K562 (cell line): ENCODE data around the gene KCNN3. TPM values are rescaled to one million over a fixed set of nuclear protein-coding genes. Genes with fewer than 3 reads are reported as not detected.
A peak's percentile ranks its signal among the peaks of the same experiment; 100 is the strongest.

Experiments used
- CBX2 ChIP-seq: fragments of 200-600 bp; sonication (generic); IDR thresholded peaks from one replicate; pipeline ENCODE4 v1.6.1; 2012; ENCODE audit warnings: mild to moderate bottlenecking, low read length, inconsistent platforms; ENCODE audit not compliant: insufficient read depth, poor library complexity, severe bottlenecking
- CSDE1 ChIP-seq, 2 experiments: fragments of 450-650 bp; IDR thresholded peaks; 2 replicates each; pipeline ENCODE4 v1.6.1; 2016; ENCODE audit warnings: mild to moderate bottlenecking in 1 of 2
- DDX20 ChIP-seq: fragments of 450-650 bp; IDR thresholded peaks from 2 replicates; pipeline ENCODE4 v1.6.1; 2016; ENCODE audit warnings: missing genetic modification characterization, low read depth, mild to moderate bottlenecking, missing compliant biosample characterization, moderate library complexity
- EP400 ChIP-seq: fragments of 450-650 bp; IDR thresholded peaks from 2 replicates; pipeline ENCODE4 v1.6.1; 2017; ENCODE audit warnings: antibody characterized with exemption, mild to moderate bottlenecking, moderate library complexity
- ETV6 ChIP-seq, 3 experiments: fragments of 150-350 bp in 1 of 3; sonication (generic) in 1 of 3; formaldehyde crosslinking in 1 of 3; IDR thresholded peaks; 2 replicates each; pipeline versions ENCODE4 v1.6.1 to v1.8.0; 2014 to 2022; ENCODE audit warnings: borderline replicate concordance in 2 of 3, low read depth in 2 of 3, antibody characterized with exemption in 1 of 3, low read length in 1 of 3, mild to moderate bottlenecking in 1 of 3, missing genetic modification reagents in 1 of 3
- GABPA ChIP-seq: fragments of 200-800 bp; sonication (Bioruptor generic); conservative IDR thresholded peaks from 2 replicates; pipeline ENCODE4 v1.6.1; 2016; ENCODE audit warnings: low read depth, missing genetic modification characterization, missing compliant biosample characterization
- KDM1A ChIP-seq, 2 experiments: fragments of 450-650 bp; IDR thresholded peaks; 2 replicates each; pipeline ENCODE4 v1.6.1; 2016; ENCODE audit warnings: mild to moderate bottlenecking in 2 of 2
- PRPF4 ChIP-seq: fragments of 200-400 bp; formaldehyde crosslinking; IDR thresholded peaks from one replicate; pipeline ENCODE4 v1.6.1; 2017; ENCODE audit warnings: low read length, low read depth, mild to moderate bottlenecking; ENCODE audit not compliant: insufficient read depth, poor library complexity, severe bottlenecking
- SMAD4 ChIP-seq: fragments of 250-450 bp; sonication (Bioruptor Pico); conservative IDR thresholded peaks from 2 replicates; pipeline ENCODE4 v1.8.0; 2021; ENCODE audit warnings: inconsistent platforms, mild to moderate bottlenecking, moderate library complexity
- SP1 ChIP-seq: sonication (generic); formaldehyde crosslinking; IDR thresholded peaks from 2 replicates; pipeline ENCODE4 v1.8.1; 2022; ENCODE audit warnings: mild to moderate bottlenecking, missing genetic modification reagents
- TCF3 ChIP-seq: sonication (generic); formaldehyde crosslinking; IDR thresholded peaks from 2 replicates; pipeline ENCODE4 v1.4.0; 2020; ENCODE audit warnings: mild to moderate bottlenecking, missing genetic modification reagents
- ZNF830 ChIP-seq: fragments of 250-450 bp; sonication (Bioruptor Pico); IDR thresholded peaks from 2 replicates; pipeline ENCODE4 v1.5.0; 2021; ENCODE audit warnings: mild to moderate bottlenecking
- ZSCAN29 ChIP-seq: fragments of 450-650 bp; IDR thresholded peaks from 2 replicates; pipeline ENCODE4 v1.6.1; 2017
- polyA plus RNA-seq, 8 experiments: library from polyadenylated mRNA; depleted of rRNA in 4 of 8; stranded (reverse) in 5 of 8; unstranded in 3 of 8; fragments of >200 nt; fragmentation: Nextera tagmentation in 2 of 8; fragmentation: Illumina TruSeq in 1 of 8; extraction: Ambion mirVana in 2 of 8; extraction: Trizol in 1 of 8; gene quantifications; 2 replicates each; pipeline versions ENCODE4 v1.2.1 to v1.2.3, GENCODE V29; 2011 to 2014; ENCODE audit warnings: inconsistent platforms in 1 of 8, missing spikeins in 1 of 8
- total RNA-seq, 7 experiments: library from RNA; depleted of rRNA in 6 of 7; stranded (reverse); fragments of >200 nt in 6 of 7; fragmentation: Illumina TruSeq in 2 of 7; extraction: Trizol in 2 of 7; gene quantifications; 2 replicates each; pipeline versions ENCODE4 v1.2.1 to v1.2.3, GENCODE V29; 2011 to 2021; ENCODE audit warnings: low replicate concordance in 1 of 7
- TF ChIP-seq, protein P1 (sequence below), 2 experiments: fragments of 450-650 bp in 1 of 2; sonication (generic) in 1 of 2; formaldehyde crosslinking in 1 of 2; IDR thresholded peaks in 1 of 2; conservative IDR thresholded peaks in 1 of 2; 2 replicates each; pipeline versions ENCODE4 v1.6.1 to v1.8.1; 2016 to 2023; ENCODE audit warnings: mild to moderate bottlenecking in 2 of 2, moderate library complexity in 2 of 2, inconsistent platforms in 1 of 2, missing genetic modification reagents in 1 of 2
- TF ChIP-seq, protein P2 (sequence below), 2 experiments: fragments of 450-650 bp; IDR thresholded peaks; 2 replicates each; pipeline ENCODE4 v1.6.1; 2018; ENCODE audit warnings: mild to moderate bottlenecking in 2 of 2, low read depth in 1 of 2; ENCODE audit not compliant: partially characterized antibody in 2 of 2
- TF ChIP-seq, protein P3 (sequence below): sonication (generic); formaldehyde crosslinking; IDR thresholded peaks from 2 replicates; pipeline ENCODE4 v1.8.1; 2023; ENCODE audit warnings: missing genetic modification reagents, mild to moderate bottlenecking, borderline replicate concordance

KCNN3 gene
- total and polyA plus RNA-seq, 9 of the 15 experiments (the other 6 are each of a cell fraction or from before 2014, with no cell fraction given): 0.02 to 0.03 TPM; not detected in 7

DNA sequence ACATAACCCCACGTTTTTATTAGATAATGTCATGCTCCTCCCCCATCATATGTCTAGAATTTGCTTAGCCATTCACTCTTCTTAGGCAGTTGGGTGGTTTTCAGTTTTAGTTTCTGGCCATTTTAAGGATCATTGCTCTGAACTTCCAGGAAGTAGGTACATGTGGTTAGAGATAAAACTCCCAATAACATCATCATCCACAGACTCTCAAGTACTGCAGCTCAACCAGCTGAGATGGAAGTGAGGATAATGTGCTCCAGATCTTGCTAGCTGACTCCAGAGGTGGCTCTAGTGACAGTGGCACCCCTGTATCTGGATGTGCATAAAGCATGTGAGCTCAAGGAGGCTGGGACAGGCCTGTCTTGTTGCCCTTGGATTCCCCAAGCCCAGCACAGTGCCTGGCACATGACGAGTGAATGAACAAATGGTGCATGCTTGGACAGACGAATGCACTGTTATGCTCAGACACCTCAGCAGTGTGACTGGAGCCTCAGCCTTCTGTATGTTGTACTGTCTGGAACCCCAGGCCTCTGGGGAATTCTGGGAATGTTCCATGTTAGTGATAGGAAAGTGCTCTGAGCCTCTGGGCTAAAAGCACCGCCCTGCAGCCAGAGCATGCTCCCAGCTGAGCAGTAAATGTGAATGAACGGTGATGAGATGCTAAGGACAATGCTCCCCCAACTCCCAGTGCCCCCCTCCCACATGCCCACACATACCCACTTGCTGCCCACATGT is 16.4 kb upstream of the KCNN3 start (continued):
- TF ChIP-seq KDM1A (IDR thresholded peaks at IDR 0.05) (peak in 1 of 2 experiments; percentile 46; a peak in 1 of 4 replicates), GABPA (tag) (no peak), CBX2 (no peak), ZSCAN29 (no peak), TCF3 (CRISPR knock-in tag) (peak; percentile 75), DDX20 (tag) (no peak), CSDE1 (IDR thresholded peaks at IDR 0.05) (no peak), ZNF830 (CRISPR knock-in tag) (no peak), EP400 (peak; percentile 33; the same call in 1 of the 2 replicates), ETV6 (IDR thresholded peaks at IDR 0.05; ENCODE audit: borderline replicate concordance in 1 of 2, low read depth in 2 of 2, low read length in 1 of 2) (peak; percentile 85 to 90), ETV6 (CRISPR knock-in tag; IDR thresholded peaks at IDR 0.05; ENCODE audit: borderline replicate concordance) (no peak), SMAD4 (CRISPR knock-in tag) (peak; percentile 22; the same call in 1 of the 2 replicates), PRPF4 (no peak), SP1 (no peak)
- TF ChIP-seq, protein P1, sequence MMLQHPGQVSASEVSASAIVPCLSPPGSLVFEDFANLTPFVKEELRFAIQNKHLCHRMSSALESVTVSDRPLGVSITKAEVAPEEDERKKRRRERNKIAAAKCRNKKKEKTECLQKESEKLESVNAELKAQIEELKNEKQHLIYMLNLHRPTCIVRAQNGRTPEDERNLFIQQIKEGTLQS (IDR thresholded peaks at IDR 0.05): peak; percentile 60; the same call in 1 of the 2 replicates
- TF ChIP-seq, protein P1 (CRISPR knock-in tag; conservative IDR thresholded peaks at IDR 0.05): no peak
- TF ChIP-seq, protein P2, sequence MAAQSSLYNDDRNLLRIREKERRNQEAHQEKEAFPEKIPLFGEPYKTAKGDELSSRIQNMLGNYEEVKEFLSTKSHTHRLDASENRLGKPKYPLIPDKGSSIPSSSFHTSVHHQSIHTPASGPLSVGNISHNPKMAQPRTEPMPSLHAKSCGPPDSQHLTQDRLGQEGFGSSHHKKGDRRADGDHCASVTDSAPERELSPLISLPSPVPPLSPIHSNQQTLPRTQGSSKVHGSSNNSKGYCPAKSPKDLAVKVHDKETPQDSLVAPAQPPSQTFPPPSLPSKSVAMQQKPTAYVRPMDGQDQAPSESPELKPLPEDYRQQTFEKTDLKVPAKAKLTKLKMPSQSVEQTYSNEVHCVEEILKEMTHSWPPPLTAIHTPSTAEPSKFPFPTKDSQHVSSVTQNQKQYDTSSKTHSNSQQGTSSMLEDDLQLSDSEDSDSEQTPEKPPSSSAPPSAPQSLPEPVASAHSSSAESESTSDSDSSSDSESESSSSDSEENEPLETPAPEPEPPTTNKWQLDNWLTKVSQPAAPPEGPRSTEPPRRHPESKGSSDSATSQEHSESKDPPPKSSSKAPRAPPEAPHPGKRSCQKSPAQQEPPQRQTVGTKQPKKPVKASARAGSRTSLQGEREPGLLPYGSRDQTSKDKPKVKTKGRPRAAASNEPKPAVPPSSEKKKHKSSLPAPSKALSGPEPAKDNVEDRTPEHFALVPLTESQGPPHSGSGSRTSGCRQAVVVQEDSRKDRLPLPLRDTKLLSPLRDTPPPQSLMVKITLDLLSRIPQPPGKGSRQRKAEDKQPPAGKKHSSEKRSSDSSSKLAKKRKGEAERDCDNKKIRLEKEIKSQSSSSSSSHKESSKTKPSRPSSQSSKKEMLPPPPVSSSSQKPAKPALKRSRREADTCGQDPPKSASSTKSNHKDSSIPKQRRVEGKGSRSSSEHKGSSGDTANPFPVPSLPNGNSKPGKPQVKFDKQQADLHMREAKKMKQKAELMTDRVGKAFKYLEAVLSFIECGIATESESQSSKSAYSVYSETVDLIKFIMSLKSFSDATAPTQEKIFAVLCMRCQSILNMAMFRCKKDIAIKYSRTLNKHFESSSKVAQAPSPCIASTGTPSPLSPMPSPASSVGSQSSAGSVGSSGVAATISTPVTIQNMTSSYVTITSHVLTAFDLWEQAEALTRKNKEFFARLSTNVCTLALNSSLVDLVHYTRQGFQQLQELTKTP (IDR thresholded peaks at IDR 0.05; ENCODE audit: low read depth in 1 of 2, partially characterized antibody in 2 of 2): no peak
- TF ChIP-seq, protein P3, sequence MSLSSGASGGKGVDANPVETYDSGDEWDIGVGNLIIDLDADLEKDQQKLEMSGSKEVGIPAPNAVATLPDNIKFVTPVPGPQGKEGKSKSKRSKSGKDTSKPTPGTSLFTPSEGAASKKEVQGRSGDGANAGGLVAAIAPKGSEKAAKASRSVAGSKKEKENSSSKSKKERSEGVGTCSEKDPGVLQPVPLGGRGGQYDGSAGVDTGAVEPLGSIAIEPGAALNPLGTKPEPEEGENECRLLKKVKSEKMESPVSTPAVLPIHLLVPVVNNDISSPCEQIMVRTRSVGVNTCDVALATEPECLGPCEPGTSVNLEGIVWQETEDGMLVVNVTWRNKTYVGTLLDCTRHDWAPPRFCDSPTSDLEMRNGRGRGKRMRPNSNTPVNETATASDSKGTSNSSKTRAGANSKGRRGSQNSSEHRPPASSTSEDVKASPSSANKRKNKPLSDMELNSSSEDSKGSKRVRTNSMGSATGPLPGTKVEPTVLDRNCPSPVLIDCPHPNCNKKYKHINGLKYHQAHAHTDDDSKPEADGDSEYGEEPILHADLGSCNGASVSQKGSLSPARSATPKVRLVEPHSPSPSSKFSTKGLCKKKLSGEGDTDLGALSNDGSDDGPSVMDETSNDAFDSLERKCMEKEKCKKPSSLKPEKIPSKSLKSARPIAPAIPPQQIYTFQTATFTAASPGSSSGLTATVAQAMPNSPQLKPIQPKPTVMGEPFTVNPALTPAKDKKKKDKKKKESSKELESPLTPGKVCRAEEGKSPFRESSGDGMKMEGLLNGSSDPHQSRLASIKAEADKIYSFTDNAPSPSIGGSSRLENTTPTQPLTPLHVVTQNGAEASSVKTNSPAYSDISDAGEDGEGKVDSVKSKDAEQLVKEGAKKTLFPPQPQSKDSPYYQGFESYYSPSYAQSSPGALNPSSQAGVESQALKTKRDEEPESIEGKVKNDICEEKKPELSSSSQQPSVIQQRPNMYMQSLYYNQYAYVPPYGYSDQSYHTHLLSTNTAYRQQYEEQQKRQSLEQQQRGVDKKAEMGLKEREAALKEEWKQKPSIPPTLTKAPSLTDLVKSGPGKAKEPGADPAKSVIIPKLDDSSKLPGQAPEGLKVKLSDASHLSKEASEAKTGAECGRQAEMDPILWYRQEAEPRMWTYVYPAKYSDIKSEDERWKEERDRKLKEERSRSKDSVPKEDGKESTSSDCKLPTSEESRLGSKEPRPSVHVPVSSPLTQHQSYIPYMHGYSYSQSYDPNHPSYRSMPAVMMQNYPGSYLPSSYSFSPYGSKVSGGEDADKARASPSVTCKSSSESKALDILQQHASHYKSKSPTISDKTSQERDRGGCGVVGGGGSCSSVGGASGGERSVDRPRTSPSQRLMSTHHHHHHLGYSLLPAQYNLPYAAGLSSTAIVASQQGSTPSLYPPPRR (CRISPR knock-in tag): no peak
